22Rv1 (cell line): ENCODE data around the gene AIDA.

ENCODE experiments used
- H3K27ac ChIP-seq: fragments of 450-650 bp; 2 replicates; pipeline ENCODE4 v1.5.1; 2017
- ZFX ChIP-seq: fragments of 450-650 bp; IDR thresholded peaks from 2 replicates; pipeline ENCODE4 v1.6.1; 2017; ENCODE audit warnings: antibody characterized with exemption, borderline replicate concordance
- TF ChIP-seq, protein P1 (sequence below): fragments of 450-650 bp; IDR thresholded peaks from 2 replicates; pipeline ENCODE4 v1.5.1; 2017; ENCODE audit warnings: mild to moderate bottlenecking

AIDA gene

DNA sequence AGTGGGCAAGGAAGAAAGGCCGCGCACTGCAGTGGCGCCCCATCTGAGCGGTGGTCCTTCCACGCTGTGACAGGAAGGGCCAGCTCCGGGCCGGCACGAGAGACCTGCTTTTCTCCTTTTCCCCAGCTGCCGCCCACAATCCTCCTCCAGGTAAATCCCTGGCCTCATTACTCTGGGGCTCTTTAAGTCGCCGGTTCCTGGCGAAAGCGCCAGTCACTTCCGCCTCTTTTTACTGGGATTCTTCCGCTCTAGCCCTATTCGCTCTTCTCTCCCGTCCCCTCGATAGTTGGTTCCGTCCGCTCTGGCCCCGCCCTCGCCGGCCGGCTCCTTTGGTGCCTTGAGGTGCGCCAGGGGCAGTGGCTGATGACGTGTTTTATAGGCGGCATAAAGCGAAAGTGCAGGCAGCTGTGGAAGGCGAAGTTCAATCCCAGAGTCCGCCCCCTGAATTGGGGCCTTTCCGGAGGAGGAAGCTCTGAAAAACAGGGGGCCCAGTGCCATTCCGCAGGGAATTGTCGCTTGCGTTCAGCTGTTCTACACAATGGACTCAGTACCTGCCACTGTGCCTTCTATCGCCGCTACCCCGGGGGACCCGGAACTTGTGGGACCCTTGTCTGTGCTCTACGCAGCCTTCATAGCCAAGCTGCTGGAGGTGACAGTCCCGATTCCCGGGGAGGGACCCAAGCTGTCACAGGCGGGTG is 68.2 kb downstream of the AIDA start:
- no peak for TF ChIP-seq ZFX
- TF ChIP-seq, protein P1, sequence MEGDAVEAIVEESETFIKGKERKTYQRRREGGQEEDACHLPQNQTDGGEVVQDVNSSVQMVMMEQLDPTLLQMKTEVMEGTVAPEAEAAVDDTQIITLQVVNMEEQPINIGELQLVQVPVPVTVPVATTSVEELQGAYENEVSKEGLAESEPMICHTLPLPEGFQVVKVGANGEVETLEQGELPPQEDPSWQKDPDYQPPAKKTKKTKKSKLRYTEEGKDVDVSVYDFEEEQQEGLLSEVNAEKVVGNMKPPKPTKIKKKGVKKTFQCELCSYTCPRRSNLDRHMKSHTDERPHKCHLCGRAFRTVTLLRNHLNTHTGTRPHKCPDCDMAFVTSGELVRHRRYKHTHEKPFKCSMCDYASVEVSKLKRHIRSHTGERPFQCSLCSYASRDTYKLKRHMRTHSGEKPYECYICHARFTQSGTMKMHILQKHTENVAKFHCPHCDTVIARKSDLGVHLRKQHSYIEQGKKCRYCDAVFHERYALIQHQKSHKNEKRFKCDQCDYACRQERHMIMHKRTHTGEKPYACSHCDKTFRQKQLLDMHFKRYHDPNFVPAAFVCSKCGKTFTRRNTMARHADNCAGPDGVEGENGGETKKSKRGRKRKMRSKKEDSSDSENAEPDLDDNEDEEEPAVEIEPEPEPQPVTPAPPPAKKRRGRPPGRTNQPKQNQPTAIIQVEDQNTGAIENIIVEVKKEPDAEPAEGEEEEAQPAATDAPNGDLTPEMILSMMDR: no peak
- peak overlapping the region; percentile 87 for H3K27ac ChIP-seq

DNA sequence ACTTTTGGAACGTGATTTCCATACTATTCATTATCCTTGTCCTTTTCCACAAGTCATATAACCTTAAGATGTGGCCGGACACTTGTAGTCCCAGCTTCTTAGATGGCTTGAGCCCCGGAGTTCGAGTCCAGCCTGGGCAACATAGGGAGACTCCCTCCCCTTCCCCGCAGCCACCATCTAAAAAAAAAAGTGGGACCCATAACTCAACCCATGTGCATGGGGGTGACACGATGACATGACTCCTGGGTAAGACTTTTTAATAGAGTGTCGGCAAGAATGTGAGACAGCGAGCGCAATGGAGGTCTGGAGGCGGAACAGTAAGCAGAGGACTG is 68.7 kb downstream of the AIDA start:
- TF ChIP-seq ZFX: no peak
- TF ChIP-seq, protein P1: no peak
- peak overlapping the region; percentile 87 for H3K27ac ChIP-seq

DNA sequence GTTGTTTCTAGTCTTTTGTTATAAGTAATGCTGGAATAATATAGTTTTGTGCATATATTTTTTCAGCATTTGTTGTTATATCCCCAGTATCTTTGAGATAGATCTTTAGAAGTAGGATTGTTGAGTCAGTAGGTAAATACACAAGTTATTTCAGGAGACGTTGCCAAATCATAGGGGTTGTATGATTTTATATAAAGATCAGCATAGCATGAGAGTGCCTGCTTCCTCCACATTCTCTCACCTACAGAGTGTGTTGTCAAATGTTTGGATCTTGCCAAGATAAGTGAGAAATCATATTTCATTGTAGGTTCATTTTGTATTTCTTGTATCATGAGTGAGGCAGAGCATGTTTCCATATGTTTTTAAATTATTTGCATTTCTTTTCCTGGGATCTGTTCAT is 69.8 kb downstream of the AIDA start:
- peak overlapping the region; percentile 87 for H3K27ac ChIP-seq
- TF ChIP-seq, protein P1: no peak
- no peak for TF ChIP-seq ZFX

DNA sequence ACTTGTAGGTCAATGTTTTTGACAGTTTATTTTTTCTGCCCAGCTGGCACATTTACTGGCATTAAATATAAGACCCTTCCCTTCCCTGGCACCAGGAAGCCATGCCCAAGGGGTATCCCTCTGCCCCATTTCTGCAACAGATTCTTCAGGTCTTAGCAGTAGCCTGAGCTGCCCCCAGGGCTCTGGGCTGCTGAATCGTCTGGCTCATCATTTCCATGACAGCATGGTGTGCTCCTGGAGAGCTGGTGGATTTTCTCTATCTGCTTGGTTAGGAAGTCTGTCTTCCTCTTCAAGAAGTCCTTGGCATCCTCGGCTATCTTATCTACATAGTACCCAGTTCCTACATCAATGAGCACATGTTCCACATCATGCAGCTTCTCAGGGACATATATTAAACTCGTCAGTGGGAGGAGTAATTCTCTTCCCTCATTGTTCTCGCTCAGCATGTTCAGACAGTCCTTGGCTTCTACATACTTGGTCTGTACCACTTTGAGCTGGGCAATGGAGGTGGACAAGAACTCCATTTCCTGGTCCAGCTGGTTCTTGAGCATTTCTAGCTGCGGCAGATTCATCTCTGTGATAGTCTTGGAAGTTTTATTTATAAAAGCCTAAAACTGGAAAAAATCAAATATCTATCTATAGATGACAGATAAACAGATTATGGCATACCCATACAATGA is 70.9 kb downstream of the AIDA start:
- no peak for TF ChIP-seq ZFX
- TF ChIP-seq, protein P1: no peak
- H3K27ac ChIP-seq: peak overlapping the region; percentile 87

DNA sequence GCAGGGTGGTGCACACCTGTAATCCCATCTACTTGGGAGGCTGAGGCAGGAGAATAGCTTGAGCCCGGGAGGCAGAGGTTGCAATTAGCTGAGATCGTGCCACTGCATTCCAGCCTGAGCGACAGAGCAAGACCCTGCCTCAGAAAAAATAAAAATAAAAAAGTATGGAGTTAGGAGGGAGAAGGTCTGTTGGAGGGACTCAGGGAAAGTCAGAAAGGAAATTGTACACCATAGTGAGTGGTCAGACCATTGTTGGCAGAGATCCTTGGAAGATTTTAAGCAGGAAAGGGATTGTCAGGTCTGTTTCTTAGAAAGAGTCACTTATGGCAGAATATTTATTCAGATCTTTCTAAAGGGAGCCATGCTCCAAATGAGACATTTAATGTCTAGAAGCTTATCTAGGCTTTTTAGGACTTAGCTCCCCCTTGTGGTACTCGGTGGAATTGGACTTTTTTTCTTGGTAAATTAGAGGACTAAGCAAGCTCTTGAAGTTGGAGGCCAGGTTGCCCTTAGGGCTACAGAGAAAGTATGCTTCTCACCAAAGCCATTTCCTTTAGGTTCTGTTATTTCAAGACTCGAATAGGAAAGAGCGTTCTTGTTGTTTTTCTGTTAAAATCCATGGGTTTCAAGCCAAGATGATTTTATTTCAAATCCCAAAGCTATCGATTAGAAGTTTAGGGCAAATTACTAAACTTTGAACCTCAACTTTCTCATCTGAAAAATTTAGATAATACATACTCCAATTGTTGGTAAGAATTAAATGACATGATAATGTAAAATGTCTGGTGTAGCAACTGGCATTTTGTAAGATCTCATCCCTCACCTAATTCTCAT is 77.9 kb downstream of the AIDA start:
- no peak overlapping the region for H3K27ac ChIP-seq
- TF ChIP-seq, protein P1: peak; percentile 98
- TF ChIP-seq ZFX: no peak

DNA sequence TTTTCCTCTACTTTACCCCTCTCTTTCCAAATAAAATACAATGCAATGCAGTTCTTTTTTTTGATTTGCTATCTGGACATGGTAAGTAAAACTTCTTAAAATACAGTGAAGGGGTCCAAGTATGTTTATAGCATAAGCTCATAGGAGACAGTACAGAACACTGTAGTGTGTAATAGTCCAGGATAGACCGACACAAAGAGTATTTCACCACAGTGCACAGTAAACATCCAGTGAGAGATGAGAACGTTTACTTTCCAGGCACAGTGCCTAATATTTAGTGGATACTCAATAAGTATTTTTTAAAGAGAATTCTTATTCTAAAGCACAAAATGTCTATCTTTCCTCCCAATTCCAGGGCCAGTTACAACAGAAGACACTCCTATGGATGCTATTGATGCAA is 79.5 kb downstream of the AIDA start:
- H3K27ac ChIP-seq: peak overlapping the region; percentile 9; the same call in 1 of the 2 replicates
- no peak for TF ChIP-seq ZFX
- TF ChIP-seq, protein P1: no peak
